ENCODE data around the gene ARHGEF12. TPM values are rescaled to one million over a fixed set of nuclear protein-coding genes. Genes with fewer than 3 reads are reported as not detected.

The ARHGEF12 gene
- total RNA-seq, 1 donor from 2014 or later = 224 TPM

DNA sequence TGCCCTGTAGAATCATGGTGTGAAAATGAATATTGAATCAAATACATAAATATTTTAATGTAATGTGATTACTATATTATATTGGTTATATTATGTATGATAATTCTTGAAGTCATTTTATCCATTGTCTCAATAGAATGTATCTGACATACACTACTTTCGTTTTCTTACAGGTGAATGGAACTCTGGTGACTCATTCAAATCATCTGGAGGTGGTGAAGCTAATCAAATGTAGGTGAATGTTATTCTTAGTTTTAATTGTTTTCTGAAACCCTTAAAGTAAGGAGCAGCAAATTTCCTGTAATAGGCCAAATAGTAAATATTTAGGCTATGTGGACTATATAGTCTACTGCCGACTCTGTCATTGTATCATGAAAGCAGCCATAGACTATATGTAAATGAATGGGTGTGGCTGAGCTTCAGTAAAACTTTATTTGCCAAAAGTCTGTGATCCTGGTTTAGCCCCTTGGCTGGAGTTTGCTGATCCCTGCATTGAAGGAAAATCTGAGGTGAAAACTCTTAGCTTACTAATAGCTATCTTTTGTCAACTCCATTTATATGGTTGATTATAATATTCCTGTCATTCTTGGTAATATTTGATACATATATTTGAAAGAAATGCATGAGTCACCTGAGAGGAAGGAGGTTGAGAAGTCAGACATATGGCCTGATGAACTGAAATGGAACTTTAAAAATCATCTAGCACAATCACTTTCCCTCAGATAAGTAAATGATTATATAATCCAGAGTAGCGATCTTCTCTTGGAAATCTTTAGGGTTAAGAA is 88.2 kb downstream of the ARHGEF12 start:
- peak; percentile 65 for DNase-seq (ENCODE audit: low read depth)

DNA sequence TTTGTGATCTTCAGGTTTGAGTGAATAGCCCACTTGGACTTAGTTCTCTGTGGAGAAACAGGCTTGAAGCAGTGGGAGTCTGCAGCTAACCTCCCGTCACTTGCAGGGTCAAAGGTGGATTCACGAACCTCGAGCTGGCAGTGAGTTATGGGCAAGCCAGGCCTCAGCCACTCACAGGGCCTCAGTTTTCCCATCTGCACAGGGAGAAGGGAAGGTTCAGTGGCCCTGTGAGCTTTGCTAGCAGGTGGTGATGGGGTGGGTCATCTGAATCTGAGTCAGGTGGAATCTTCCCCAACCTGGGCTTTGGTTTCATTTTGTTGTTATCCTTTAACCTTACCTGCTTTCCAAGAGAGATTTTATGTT is 88.7 kb downstream of the ARHGEF12 start:
- peak; percentile 11 for DNase-seq (ENCODE audit: low read depth)

DNA sequence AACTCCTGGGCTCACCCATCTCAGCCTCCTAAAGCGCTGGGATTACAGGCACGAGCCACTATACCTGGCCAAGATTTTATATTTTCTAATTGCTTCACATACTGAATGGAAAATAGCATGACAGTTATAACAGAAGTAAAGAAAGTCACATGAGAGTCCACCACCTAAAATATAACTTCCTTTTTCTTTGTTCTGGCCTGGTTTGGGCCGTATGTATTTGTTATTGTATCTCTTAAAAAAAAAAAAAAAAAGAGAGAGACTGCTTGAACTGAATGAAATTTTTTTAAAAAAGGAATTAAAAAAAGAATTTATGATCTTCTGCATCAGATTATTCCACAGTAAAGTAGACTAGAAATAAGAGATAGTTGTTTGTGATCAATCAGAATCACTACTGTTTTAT is 89.3 kb downstream of the ARHGEF12 start:
- DNase-seq (ENCODE audit: low read depth) = no peak

DNA sequence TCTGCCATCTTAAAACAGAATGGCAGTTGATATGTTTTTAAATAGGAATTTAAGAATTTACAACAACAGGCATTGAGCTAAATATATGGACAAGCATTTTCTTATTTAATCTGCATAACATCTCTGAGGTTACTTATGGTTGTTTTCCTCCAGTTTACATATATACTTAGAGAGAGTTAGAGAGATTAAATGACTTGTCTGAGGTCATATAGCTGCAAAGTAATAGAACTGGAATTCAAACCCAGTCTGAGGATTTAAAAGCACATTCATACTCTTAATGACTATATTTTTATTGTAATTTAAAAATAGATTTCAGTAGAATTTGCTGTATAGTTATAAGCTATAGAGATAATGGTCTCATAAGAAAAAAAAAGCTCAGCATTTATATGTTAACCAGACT is 93.9 kb downstream of the ARHGEF12 start:
- peak; percentile 3 for DNase-seq (ENCODE audit: low read depth)

DNA sequence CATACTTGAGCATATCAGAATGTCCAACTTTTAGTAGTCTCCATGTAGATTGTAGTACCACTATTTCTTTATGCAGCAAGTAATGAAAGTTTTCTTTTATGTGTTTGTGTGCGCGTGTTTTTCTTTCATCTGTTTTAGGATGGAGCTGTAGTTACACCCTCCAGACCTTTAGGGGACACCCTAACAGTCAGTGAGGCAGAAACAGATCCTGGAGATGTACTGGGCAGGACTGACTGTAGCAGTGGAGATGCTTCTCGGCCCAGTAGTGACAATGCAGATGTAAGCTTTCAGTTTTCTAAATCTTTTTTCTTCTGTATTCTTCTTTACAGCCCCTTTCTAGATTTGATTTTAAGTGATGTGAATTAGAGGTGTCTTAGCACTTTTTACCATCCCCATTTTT is 95.4 kb downstream of the ARHGEF12 start:
- DNase-seq (ENCODE audit: low read depth) = peak; percentile 64

DNA sequence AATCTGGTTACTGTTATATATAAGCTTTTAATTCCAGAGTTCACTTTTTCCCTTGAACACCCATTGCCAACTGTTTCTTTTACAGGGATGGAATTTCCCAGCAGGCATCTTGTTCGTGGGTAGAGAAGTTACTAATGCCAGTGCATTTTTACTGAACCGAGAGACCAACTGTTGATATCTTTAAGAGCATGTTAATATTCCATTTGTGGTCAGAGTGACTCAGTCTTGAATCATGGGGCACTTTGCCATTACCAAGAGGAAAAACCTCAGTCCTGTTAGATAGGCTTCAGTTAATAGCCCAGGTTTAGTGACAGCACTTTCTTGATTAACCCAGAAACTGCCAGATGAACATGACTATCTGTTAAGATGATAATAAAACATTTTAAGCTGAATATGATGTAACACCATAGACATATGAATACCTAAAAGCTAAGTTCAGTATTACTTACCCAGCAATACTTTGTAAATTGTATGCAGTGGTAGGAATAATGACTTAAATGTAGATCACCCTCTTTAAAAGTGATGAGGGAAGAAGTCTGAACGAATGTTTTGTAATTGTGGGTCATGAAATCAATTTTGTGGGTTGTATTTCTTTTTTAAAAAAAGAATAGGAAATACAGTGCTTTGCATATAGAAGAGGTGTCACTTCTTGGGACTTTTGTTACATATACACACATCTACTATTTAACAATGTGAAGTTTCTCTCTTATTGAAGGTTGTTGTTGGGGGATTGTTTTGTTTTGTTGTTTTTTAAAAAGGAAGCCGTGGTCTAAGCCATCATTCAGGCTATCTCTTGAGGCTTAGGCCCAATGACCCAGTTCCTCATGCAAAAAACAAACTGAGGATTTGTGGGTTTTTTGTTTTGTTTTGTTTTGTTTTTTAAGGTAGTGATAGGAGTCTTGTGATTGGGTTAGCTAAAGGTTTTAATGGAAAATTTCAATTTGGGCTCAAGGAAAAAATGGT is 96.1 kb downstream of the ARHGEF12 start:
- DNase-seq (ENCODE audit: low read depth) = peak; percentile 100

DNA sequence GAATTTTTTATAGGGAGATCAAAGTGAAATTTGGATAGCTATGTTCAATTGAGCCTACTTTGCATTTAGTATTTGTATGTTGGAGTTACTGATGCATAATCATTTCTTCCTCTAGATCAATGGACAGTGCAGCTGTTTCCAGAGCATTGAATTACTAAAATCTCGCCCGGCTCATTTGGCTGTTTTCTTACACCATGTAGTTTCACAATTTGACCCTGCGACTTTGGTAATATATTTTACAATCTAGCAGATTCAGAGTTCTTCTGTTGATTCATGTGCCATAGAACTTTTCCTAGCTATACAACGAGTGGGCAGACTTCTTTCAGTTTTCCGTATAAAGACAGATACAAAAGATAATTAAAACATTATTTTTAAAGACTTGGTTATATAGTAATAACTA is 105.4 kb downstream of the ARHGEF12 start:
- DNase-seq (ENCODE audit: low read depth) = no peak

DNA sequence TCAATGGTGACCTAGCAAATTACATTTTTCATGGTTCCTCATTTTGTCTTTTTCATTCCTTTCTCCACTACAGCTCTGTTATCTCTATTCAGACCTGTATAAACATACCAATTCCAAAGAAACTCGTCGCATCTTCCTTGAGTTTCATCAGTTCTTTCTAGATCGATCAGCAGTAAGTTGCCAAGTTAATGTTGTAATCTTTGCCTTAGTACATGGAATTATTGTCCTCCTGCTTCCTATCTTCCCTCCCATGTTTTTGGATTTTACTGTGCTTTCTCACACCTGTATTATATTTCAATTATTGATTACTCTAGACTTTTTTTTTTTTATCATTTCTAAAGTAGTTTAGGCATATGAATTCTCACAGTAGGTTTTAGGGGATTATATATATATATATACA is 105.8 kb downstream of the ARHGEF12 start:
- DNase-seq (ENCODE audit: low read depth) = no peak

DNA sequence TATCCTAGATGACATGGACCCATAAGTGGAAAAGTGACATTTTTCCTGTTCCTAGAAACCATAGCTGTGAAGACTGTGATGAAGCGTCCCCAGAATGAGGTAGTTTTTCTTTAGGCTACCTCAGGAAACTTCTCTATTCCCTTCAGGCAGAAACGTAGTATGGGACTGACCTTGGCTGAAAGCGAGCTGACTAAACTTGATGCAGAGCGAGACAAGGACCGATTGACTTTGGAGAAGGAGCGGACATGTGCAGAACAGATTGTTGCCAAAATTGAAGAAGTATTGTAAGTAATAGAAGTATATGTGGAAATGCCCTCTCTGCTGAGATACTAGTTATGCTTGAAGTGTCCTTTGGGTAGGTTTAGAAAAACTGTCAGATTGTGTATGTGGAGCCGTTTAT is 110.6 kb downstream of the ARHGEF12 start:
- DNase-seq (ENCODE audit: low read depth) = no peak

DNA sequence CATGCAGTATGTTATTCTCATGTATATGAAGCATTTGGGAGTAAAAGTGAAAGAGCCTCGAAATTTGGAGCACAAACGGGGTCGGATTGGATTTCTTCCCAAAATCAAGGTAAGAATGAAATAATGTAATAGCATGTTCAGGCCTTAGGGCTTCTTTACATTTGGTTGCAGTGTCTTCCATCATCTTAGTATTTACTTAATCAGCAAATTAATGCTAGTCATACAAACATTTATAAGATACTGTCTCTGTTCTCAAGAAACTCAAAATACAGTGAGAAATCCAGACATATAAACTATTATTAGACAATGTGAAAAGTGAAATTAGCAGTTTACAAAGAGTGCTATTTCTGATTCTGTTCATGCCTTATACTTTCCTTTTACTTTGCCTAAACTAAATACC is 112.0 kb downstream of the ARHGEF12 start:
- DNase-seq (ENCODE audit: low read depth) = no peak

DNA sequence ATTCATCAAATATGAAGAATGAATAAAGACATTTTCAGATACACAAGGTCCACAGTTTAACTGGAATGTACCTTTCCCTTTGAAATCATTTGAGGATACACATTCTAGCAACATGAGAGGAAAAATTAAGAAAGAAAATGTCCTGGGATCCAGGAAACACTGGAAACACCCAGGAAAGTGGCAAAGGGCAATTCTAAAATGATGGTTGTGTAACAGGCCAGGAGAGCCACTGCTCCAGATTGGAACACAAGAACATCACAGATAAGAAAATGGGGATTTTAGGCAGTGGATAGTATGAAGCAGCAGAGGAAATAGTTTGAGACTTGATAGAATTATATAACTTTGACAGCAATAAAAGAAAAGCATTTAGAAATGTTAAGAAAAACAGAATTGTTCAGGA is 119.3 kb downstream of the ARHGEF12 start:
- DNase-seq (ENCODE audit: low read depth) = no peak

DNA sequence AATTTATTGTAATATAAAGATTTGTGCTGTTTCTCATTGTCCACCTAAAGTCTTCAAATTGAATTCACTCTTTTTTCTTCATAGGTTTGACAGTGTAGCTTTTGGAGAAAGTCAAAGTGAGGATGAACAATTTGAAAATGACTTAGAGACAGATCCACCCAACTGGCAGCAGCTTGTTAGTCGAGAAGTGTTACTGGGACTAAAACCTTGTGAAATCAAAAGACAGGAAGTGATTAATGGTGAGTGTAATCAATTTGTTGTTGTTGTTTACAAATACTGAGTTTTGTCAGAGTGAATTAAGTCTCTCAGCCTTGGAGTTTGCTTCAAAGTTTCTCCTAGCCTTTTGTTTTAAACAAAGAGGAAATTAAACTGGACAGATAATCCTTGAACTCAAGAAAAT is 121.8 kb downstream of the ARHGEF12 start:
- DNase-seq (ENCODE audit: low read depth) = no peak

DNA sequence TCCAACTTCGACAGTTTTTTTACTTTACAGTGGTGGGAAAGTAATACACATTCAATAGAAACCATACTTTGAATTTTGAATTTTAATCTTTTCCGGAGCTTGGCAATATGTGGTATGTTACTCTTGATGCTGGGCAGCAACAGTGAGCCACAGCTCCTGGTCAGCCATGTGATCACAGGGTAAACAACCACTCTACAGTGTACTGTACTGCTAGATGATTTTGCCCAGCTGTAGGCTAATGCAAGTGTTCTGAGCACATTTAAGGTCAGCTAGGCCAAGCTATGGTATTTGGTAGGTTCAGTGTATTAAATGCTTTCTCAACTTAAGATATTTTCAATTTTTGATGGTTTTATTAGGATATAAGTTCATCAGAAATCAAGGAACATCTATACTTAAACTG is 126.6 kb downstream of the ARHGEF12 start:
- no peak for DNase-seq (ENCODE audit: low read depth)

DNA sequence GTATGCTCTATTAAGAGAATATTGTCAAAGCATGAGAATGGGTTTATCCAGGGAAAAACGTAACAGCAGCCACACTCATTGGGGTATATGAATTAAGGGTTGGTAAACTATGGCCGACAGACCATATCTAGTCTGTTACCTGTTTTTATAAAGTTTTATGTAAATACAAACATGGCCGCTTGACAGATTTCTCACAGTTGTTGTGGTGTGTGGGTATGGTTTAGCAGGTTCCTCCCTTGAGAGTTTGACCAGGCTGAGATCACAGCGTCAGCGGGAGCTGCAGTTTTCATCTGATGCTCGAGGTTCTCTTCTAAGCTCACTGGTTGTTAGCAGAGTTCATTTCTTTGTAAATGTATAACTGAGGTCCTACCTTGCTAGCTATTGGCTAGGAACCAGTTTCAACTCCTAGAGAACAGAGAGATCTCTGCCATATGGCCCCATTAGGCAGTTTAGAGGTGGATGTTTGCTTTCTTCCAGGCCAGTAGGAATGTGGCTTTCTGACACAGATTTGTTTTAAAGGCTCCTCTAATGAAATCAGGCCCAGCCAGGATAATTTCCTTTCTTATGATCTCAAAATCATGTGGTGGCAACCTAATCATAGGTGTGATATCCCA is 129.8 kb downstream of the ARHGEF12 start:
- no peak for DNase-seq (ENCODE audit: low read depth)

DNA sequence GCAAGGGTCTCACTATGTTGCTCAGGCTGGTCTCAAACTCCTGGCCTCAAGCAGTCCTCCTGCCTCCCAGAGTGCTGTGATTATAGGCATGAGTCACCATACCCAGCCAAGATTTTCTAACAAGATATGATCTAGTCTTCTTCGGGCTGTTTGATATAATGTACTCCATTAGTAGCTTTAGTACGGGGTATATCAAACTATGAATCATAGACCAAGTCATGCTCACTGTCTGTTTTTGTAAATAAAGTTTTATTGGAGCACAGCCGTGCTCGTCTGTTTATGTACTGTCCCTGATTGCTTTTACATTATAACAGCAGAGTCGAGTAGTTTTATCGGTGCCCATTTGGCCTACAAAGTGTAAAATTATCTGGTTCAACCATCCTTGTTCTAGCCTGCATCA is 131.4 kb downstream of the ARHGEF12 start:
- DNase-seq (ENCODE audit: low read depth) = no peak

DNA sequence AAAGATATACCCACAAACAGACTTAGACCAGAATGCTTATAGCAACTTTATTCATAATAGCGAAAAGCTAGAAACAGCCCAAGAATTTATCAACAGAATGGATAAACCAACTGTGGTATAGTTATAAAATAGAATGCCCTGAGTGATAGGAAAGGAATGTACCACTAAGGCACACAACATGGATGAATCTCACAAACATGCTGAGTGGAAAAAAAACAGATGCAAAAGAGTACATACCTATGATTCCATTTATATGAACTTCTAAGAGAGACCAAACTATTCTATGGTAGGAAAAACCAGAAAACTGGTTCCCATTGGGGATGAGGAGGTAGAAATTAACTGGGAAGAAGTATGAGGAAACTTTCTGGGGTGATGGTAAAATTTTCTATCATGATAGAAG is 134.9 kb downstream of the ARHGEF12 start:
- DNase-seq (ENCODE audit: low read depth) = peak; percentile 63

DNA sequence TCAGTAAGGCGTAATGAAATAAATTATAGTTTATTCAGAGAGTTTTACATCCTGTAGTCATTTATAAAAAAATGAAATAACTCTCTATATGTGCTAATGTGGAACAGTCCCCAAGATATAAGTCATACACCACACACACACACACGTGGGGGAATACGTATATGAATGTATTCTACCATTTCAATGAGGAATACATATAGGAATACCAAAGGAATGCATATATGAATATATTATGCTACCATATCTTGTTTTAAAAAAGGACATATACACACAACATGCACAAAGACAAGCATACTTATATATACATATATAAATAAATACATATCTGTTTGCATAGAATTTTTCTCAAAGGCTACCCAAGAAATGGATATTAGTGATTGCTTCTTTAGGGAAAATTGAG is 135.8 kb downstream of the ARHGEF12 start:
- no peak for DNase-seq (ENCODE audit: low read depth)

DNA sequence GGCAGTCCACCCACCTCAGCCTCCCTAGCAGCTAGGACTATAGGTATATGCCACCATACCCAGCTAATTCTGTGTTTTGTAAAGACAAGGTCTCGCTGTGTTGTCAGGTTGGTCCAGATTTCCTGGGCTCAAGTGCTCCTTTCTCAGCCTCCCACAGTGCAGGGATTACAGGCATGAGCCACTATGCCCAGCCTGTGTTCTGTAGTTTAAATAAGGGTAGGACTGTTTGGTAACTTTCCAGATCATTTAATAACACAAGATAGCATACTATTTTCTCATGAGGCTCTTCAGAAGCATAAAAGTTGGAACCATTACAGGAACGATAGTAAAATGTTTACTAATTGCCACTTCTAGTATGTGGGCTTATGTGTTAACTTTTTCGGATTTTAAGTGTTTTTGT is 137.3 kb downstream of the ARHGEF12 start:
- DNase-seq (ENCODE audit: low read depth) = no peak

DNA sequence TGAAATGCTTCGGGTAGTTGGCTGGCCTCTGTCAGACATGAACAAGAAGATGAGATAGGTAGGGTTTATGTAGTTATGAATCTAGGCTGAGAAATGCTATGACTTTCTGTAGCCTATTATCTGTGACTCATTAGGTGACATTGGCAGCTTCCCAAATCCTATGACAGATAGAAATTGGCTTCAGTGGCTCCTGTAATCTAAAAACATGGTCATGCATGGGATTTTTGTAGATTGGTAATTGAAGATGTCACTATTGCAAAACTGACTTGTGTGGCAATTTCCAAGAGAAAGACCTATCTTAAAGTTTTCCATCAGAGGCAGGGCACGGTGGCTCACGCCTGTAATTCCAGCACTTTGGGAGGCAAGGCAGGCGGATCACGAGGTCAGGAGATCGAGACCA is 145.9 kb downstream of the ARHGEF12 start:
- peak; percentile 9 for DNase-seq (ENCODE audit: low read depth)

DNA sequence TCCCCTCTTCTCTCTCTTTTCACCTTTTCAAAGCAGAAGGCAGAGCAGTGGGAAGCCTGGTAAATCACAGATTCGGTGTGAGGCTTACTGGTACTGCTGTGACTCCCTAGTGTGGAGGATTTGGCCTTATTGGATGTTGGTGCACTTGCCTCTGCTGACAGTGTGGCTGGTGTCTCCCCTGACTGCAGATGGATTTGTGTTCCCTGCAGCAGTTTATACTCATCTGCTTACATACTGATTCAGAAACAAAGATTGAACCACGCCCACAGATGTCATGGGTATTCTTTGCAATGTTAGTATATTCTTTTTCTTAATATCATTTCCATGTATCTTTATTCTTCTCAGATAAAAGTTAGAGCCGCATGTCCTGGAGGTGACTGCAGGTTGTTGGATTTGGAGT is 148.5 kb downstream of the ARHGEF12 start:
- DNase-seq (ENCODE audit: low read depth) = no peak

DNA sequence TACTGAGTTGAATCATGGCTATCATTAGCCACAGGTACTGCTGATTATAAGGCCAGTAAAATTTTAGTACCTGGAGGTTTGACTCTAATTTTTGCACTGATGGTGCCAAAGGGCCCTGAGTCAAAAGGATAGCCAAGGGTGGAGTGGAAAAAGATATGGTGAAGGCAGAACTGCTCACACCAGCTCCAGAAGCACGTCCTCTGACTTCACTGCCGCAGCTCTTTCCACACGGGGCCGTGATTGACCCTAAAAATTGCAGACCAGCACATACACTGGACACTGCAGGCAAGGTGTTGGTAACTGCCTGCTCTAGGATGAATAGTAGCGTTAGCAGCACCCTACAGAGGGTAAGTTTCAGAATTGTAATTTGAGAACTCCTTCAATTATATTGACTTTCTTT is 149.9 kb downstream of the ARHGEF12 start:
- DNase-seq (ENCODE audit: low read depth) = no peak

DNA sequence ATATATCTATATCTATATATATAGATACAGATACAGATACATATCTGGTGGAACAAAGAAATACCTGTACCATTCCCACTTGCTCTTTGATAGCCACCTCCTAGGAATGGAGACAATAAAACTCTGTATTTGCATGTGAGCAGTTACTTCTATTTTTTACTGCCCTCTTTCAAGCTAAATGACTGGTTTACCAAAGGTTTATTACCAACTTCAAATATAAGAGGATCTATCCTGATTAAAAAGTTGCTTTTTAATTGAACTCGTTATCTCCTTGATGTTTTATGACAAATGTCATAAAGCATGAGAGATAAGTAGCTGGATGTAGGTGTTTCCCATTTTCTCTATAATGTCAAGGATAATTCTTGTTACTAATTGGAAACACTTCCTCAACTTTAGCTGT is 153.6 kb downstream of the ARHGEF12 start:
- DNase-seq (ENCODE audit: low read depth) = no peak

DNA sequence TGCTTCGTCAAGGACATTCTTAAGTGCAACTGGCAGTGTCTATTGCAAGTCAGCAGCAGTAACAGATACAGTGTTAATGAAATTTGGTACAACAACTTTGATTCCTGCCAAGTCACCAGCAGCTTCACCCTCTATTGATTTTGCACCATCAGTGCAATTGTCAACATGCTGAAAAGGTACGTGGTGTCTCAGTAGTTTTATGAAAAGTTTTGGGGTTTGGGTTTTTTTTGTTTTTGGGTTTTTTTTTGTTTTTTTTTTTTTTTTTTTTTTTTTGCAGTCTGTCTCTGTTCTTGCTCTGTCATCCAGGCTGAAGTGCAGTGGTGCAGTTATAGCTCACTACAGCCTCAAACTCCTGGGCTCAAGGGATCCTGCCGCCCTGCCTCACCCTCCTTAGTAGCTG is 156.3 kb downstream of the ARHGEF12 start:
- DNase-seq (ENCODE audit: low read depth) = no peak
